Body of pancreas (tissue), 4 donors: ENCODE results near the gene PIEZO2. TPM values are rescaled to one million over a fixed set of nuclear protein-coding genes. Genes with fewer than 3 reads are reported as not detected.

Experiments used
- ATAC-seq: fragments of 150-250 bp; one replicate; pipeline ENCODE4 v1.9.1; 2016
- DNase-seq, 4 donors: peaks; one replicate each; pipeline ENCODE4 v3.0.0-alpha.2; 2019
- H3K27ac ChIP-seq, 4 donors: fragments of 200-600 bp; sonication (generic); 1 replicate in 3 of 4; 2 replicates in 1 of 4; pipeline versions ENCODE4 v1.5.1 to v1.6.1; 2016 to 2019; ENCODE audit warnings: mild to moderate bottlenecking in 1 of 4, mixed read lengths in 1 of 4, moderate library complexity in 1 of 4
- H3K27me3 ChIP-seq, 2 donors: fragments of 200-600 bp; sonication (generic); one replicate each; pipeline ENCODE4 v1.6.0; 2016; ENCODE audit warnings: mild to moderate bottlenecking in 1 of 2
- H3K36me3 ChIP-seq, 2 donors: fragments of 200-600 bp; sonication (generic); replicated peaks in 1 of 2; 2 replicates each; pipeline ENCODE4 v1.5.1; 2016; ENCODE audit warnings: low read depth in 2 of 2; ENCODE audit not compliant: insufficient read depth in 1 of 2
- H3K4me1 ChIP-seq: fragments of 200-600 bp; sonication (generic); one replicate; pipeline ENCODE4 v1.6.0; 2016
- H3K4me3 ChIP-seq, 2 donors: fragments of 200-600 bp; sonication (generic); 1 replicate in 1 of 2; 2 replicates in 1 of 2; pipeline ENCODE4 v1.5.1; 2016 to 2019
- H3K9me3 ChIP-seq, 3 donors: fragments of 200-600 bp; sonication (generic); 1 replicate in 2 of 3; 2 replicates in 1 of 3; pipeline ENCODE4 v1.5.1; 2016
- CTCF ChIP-seq, 7 experiments: fragments of 450-650 bp in 4 of 7; fragments of 200-600 bp in 3 of 7; sonication (generic) in 3 of 7; IDR thresholded peaks; one replicate each; pipeline ENCODE4 v1.5.1; 2016 to 2019; ENCODE audit warnings: antibody characterized with exemption in 7 of 7
- POLR2A ChIP-seq, 3 donors: fragments of 450-650 bp; IDR thresholded peaks; one replicate each; pipeline ENCODE4 v1.6.1; 2016; ENCODE audit warnings: antibody characterized with exemption in 3 of 3, mild to moderate bottlenecking in 2 of 3
- WGBS, 2 donors: methylation state at CpG; one replicate each; pipeline ENCODE4 v1.1.5; 2017; 5-methylcytosine and 5-hydroxymethylcytosine counted together
- intact Hi-C: fragments of 100-400 bp; cut with DNase I; formaldehyde crosslinking; loops from one replicate; pipeline ENCODE4 v1.15.1; 2023
- total RNA-seq, 2 donors: library from RNA; depleted of rRNA; stranded (reverse); fragments of >200 nt; gene quantifications; one replicate each; pipeline ENCODE4 v1.1.0, GENCODE V29; 2016

The PIEZO2 gene
- total RNA-seq, 2 donors from 2014 or later: 0.33 to 40.7 TPM

DNA sequence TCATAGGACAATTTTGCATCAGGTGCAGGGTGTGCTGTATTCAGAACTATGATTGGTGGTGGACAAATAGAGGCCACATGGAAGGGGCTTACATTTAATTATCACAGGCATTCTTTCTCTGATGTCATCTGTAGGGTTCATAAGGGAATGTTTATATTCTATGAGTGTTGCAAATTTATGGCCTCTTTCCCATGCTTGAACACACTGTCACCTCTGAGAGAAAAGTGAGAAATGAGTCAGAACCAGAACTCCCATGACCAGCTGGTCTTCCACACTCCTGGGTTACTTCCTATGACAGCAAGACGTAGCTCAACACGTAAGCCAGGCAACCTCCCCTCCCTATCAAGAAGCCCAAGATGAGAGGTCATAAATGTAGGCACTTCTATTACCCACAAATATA lies 310.8 kb downstream of the PIEZO2 start:
- H3K4me3 ChIP-seq: no peak overlapping the region
- H3K27ac ChIP-seq: no peak overlapping the region
- H3K36me3 ChIP-seq: no peaks in the 10 kb centered on the region
- intact Hi-C loops: no loop called here
- WGBS, 2 donors: 59 to 90% methylated on average over 2 of the region's 2 CpGs
- ATAC-seq: no peak
- no peak for TF ChIP-seq CTCF (IDR thresholded peaks at IDR 0.05)
- no peaks in the 10 kb centered on the region for H3K9me3 ChIP-seq
- no peaks in the 10 kb centered on the region for H3K4me1 ChIP-seq
- DNase-seq: no peak
- no peaks in the 10 kb centered on the region for H3K27me3 ChIP-seq

DNA sequence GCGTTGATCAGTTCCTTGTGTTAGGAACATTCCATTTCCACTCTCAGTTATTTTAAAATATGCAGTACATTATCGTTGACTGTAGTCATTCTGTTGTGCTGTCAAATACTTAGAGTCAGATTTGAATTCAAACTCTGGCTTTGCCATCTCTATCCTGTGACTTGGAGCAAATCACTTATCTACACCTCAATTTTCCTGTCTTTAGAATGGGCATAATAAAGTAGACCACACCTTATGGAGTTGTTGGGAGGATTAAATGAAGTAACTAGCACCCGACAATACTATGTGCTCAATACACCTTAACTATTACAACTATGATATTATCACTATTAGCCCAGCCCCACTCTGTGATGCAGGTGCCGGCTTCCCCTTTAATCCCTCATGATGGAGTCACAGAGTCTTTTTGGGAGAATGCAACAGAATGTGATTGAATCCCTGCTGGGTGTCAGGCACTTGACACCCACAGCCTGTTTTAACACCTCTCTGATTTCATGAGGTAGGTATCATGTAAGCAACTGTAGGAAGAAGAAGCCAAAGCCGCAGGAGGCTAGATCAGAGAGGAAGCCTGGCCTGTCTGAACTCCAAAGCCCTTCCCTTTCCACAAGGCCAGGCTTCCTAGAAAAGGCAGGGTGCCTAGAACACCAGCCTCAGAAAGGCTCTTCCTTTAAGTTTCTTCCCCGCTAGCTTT lies 315.1 kb downstream of the PIEZO2 start:
- H3K27ac ChIP-seq: no peak overlapping the region
- TF ChIP-seq POLR2A (IDR thresholded peaks at IDR 0.05): no peak
- no peak for TF ChIP-seq CTCF (IDR thresholded peaks at IDR 0.05)
- no peaks in the 10 kb centered on the region for H3K27me3 ChIP-seq
- H3K4me1 ChIP-seq: no peaks in the 10 kb centered on the region
- ATAC-seq (no peak), DNase-seq (no peak)
- WGBS, 2 donors: 72 to 82% methylated on average over 6 of the region's 6 CpGs
- H3K9me3 ChIP-seq: no peaks in the 10 kb centered on the region
- no peaks in the 10 kb centered on the region for H3K36me3 ChIP-seq
- no peak overlapping the region for H3K4me3 ChIP-seq
- intact Hi-C loops: no loop called here

DNA sequence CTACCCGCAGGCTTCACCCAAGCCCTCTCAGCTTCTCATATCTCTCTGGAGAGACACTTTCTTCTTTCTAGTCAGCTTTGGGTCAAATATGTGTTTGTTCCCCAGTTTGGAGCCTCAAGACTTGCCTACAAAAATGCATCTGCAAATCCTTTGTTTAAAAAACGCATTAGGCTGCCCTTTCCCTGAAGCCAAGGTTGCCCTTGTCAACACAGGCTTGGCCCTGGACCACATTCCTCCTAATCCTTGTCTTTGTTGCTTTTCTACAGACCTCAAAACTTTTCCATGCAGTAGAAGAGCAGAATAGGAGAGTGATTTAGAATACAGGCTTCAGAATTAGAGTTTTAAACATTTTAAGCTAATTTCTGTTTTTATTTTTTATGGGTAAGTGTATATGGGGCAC lies 315.7 kb downstream of the PIEZO2 start:
- Histone ChIP-seq H3K4me3 (no peak overlapping the region), H3K27ac (no peak overlapping the region), H3K36me3 (no peaks in the 10 kb centered on the region), H3K9me3 (no peaks in the 10 kb centered on the region), H3K27me3 (no peaks in the 10 kb centered on the region), H3K4me1 (no peaks in the 10 kb centered on the region)
- DNase-seq (no peak), ATAC-seq (no peak)
- TF ChIP-seq CTCF (IDR thresholded peaks at IDR 0.05): no peak
- no peak for TF ChIP-seq POLR2A (IDR thresholded peaks at IDR 0.05)
- intact Hi-C loops: no loop called here
- WGBS, 2 donors: 50 to 61% methylated on average over 2 of the region's 2 CpGs

DNA sequence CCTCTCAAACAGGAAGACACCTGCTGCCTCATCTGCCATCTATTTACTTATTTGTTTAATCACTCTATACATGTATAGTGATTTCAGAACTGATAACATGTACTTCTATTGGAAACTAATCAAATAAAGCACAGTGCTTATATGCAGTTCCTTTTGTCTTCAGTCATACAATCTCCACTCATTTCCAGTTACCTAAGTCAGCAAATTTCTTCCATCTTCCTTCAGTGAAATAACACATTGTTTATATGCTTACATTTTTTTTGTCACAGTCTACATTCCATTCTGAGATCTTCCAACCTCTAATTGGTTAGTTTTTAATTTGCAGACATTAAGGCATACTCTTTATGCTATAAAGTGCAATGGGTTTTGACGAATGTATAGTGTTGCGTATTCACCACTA lies 323.0 kb downstream of the PIEZO2 start:
- intact Hi-C loops: no loop called here
- 79 to 81% methylated on average over 2 of the region's 2 CpGs for WGBS, 2 donors
- no peaks in the 10 kb centered on the region for H3K27me3 ChIP-seq

More for the DNA sequence above, 323.0 kb downstream of the PIEZO2 start:
- DNase-seq: no peak
- H3K9me3 ChIP-seq: no peaks in the 10 kb centered on the region
- no peak overlapping the region for H3K27ac ChIP-seq
- H3K4me3 ChIP-seq: no peak overlapping the region
- ATAC-seq: no peak
- H3K4me1 ChIP-seq: no peaks in the 10 kb centered on the region
- H3K36me3 ChIP-seq: no peaks in the 10 kb centered on the region
- no peak for TF ChIP-seq POLR2A (IDR thresholded peaks at IDR 0.05)
- no peak for TF ChIP-seq CTCF (IDR thresholded peaks at IDR 0.05)
